GM23338 (cell line): ENCODE measurements around the gene MOK. TPM values are rescaled to one million over a fixed set of nuclear protein-coding genes. Genes with fewer than 3 reads are reported as not detected.

ENCODE experiments used
- ATAC-seq: fragments of 200-7000 bp; cut with Tn5 transposase; 3 replicates; pipeline ENCODE4 v1.9.1; 2020
- DNase-seq: peaks from one replicate; pipeline ENCODE4 v3.0.0-alpha.2; 2015; ENCODE audit warnings: low spot score
- H2AFZ ChIP-seq: fragments of 200-600 bp; sonication (generic); 2 replicates; pipeline ENCODE4 v1.8.0; 2016; ENCODE audit warnings: antibody characterized with exemption, mild to moderate bottlenecking, moderate library complexity
- H3F3A ChIP-seq: fragments of 200-600 bp; sonication (generic); replicated peaks from 2 replicates; pipeline ENCODE4 v1.8.0; 2017; ENCODE audit warnings: antibody characterized with exemption, mixed run types, low read depth
- H3K27ac ChIP-seq: fragments of 200-600 bp; sonication (generic); 2 replicates; pipeline ENCODE4 v1.6.1; 2016; ENCODE audit warnings: low read depth
- H3K27me3 ChIP-seq: fragments of 200-600 bp; sonication (generic); 2 replicates; pipeline ENCODE4 v1.8.0; 2016; ENCODE audit warnings: mild to moderate bottlenecking, mixed run types, moderate library complexity; ENCODE audit not compliant: insufficient read depth
- H3K36me3 ChIP-seq: fragments of 200-600 bp; sonication (generic); 2 replicates; pipeline ENCODE4 v1.8.0; 2016; ENCODE audit warnings: mild to moderate bottlenecking; ENCODE audit not compliant: insufficient read depth
- H3K4me1 ChIP-seq: fragments of 200-600 bp; sonication (generic); 2 replicates; pipeline ENCODE4 v1.8.0; 2016; ENCODE audit warnings: mild to moderate bottlenecking, moderate library complexity; ENCODE audit not compliant: insufficient read depth
- H3K4me2 ChIP-seq: fragments of 200-600 bp; sonication (generic); 2 replicates; pipeline ENCODE4 v1.7.1; 2017; ENCODE audit warnings: mixed run types
- H3K4me3 ChIP-seq: fragments of 200-600 bp; sonication (generic); 2 replicates; pipeline ENCODE4 v1.6.1; 2016; ENCODE audit warnings: mixed run types
- H3K79me2 ChIP-seq: fragments of 200-600 bp; sonication (generic); replicated peaks from 2 replicates; pipeline ENCODE4 v1.8.0; 2017; ENCODE audit warnings: mild to moderate bottlenecking; ENCODE audit not compliant: insufficient read depth
- H3K9me2 ChIP-seq: fragments of 200-600 bp; sonication (generic); 2 replicates; pipeline ENCODE4 v1.8.0; 2017; ENCODE audit not compliant: insufficient read depth
- H4K20me1 ChIP-seq: fragments of 200-600 bp; sonication (generic); replicated peaks from 2 replicates; pipeline ENCODE4 v1.8.0; 2017; ENCODE audit warnings: mild to moderate bottlenecking; ENCODE audit not compliant: insufficient read depth
- H3K27ac Mint-ChIP-seq: 2 replicates; pipeline ENCODE4 v1.8.0; 2020; ENCODE audit warnings: inconsistent platforms, mild to moderate bottlenecking, moderate library complexity, mixed read lengths
- H3K27me3 Mint-ChIP-seq: 3 replicates; pipeline ENCODE4 v1.8.0; 2022; ENCODE audit warnings: low read depth, mild to moderate bottlenecking, moderate library complexity, mixed read lengths, inconsistent platforms; ENCODE audit not compliant: insufficient read depth, poor library complexity
- H3K36me3 Mint-ChIP-seq: 3 replicates; pipeline ENCODE4 v1.8.0; 2021; ENCODE audit warnings: low read depth, mild to moderate bottlenecking, inconsistent platforms, moderate library complexity, mixed read lengths
- H3K4me1 Mint-ChIP-seq: 3 replicates; pipeline ENCODE4 v1.8.0; 2020; ENCODE audit warnings: mild to moderate bottlenecking, inconsistent platforms, mixed read lengths
- H3K4me3 Mint-ChIP-seq: 3 replicates; pipeline ENCODE4 v1.8.0; 2021; ENCODE audit warnings: moderate library complexity, mild to moderate bottlenecking, inconsistent platforms, mixed read lengths
- H3K9me3 Mint-ChIP-seq: 3 replicates; pipeline ENCODE4 v1.8.0; 2020; ENCODE audit warnings: moderate library complexity, mild to moderate bottlenecking, inconsistent platforms, mixed read lengths
- EZH2 ChIP-seq: fragments of 200-600 bp; sonication (generic); IDR thresholded peaks from one replicate; pipeline ENCODE4 v1.8.0; 2017; ENCODE audit warnings: antibody characterized with exemption, mild to moderate bottlenecking, low read depth; ENCODE audit not compliant: unreplicated experiment
- EZH2phosphoT487 ChIP-seq: fragments of 200-600 bp; sonication (generic); IDR thresholded peaks from one replicate; pipeline ENCODE4 v1.8.1; 2018; ENCODE audit warnings: antibody characterized with exemption; ENCODE audit not compliant: unreplicated experiment
- JUNB ChIP-seq: IDR thresholded peaks from one replicate; pipeline ENCODE4 v1.6.1; 2016; ENCODE audit warnings: antibody characterized with exemption; ENCODE audit not compliant: unreplicated experiment
- POLR2AphosphoS5 ChIP-seq: IDR thresholded peaks from 2 replicates; pipeline ENCODE4 v1.6.1; 2016; ENCODE audit warnings: antibody characterized with exemption, low read depth
- REST ChIP-seq: IDR thresholded peaks from one replicate; pipeline ENCODE4 v1.6.1; 2018; ENCODE audit warnings: antibody characterized with exemption; ENCODE audit not compliant: unreplicated experiment
- polyA plus RNA-seq: library from polyadenylated mRNA; unstranded; fragments of >200 nt; fragmentation: Nextera tagmentation; extraction: Ambion mirVana; gene quantifications from 2 replicates; pipeline ENCODE4 v1.2.1, GENCODE V29; 2016
- total RNA-seq: library from RNA; depleted of rRNA; stranded (reverse); fragments of >200 nt; shearing (Covaris generic); gene quantifications from 2 replicates; pipeline ENCODE4 v1.2.3, GENCODE V29; 2014
- TF ChIP-seq, protein P1 (sequence below): IDR thresholded peaks from 2 replicates; pipeline ENCODE4 v1.6.1; 2016; ENCODE audit warnings: antibody characterized with exemption
- TF ChIP-seq, protein P2 (sequence below): fragments of 250-450 bp; sonication (Bioruptor Pico); IDR thresholded peaks from 2 replicates; pipeline ENCODE4 v1.5.0; 2020; ENCODE audit warnings: mild to moderate bottlenecking, moderate library complexity

MOK gene
- total and polyA plus RNA-seq, 2 experiments from 2014 or later, result 3.1 TPM

- Mint-ChIP-seq H3K4me1 (peaks cover 5% of the 10 kb centered on the region; the same call in 2 of the 3 replicates), H3K4me3 (no peak overlapping the region), H3K9me3 (no peaks in the 10 kb centered on the region; the same call in 2 of the 3 replicates), H3K36me3 (no peaks in the 10 kb centered on the region; the same call in 2 of the 3 replicates), H3K27ac (no peak overlapping the region), H3K27me3 (peaks cover 1% of the 10 kb centered on the region)
- no peaks in the 10 kb centered on the region for H3K27me3 ChIP-seq
- H3K4me3 ChIP-seq, result no peak overlapping the region
- no peaks in the 10 kb centered on the region for H3K4me1 ChIP-seq
- TF ChIP-seq, protein P1, sequence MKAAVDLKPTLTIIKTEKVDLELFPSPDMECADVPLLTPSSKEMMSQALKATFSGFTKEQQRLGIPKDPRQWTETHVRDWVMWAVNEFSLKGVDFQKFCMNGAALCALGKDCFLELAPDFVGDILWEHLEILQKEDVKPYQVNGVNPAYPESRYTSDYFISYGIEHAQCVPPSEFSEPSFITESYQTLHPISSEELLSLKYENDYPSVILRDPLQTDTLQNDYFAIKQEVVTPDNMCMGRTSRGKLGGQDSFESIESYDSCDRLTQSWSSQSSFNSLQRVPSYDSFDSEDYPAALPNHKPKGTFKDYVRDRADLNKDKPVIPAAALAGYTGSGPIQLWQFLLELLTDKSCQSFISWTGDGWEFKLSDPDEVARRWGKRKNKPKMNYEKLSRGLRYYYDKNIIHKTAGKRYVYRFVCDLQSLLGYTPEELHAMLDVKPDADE, result no peak
- TF ChIP-seq JUNB (no peak), EZH2phosphoT487 (no peak)
- TF ChIP-seq, protein P2, sequence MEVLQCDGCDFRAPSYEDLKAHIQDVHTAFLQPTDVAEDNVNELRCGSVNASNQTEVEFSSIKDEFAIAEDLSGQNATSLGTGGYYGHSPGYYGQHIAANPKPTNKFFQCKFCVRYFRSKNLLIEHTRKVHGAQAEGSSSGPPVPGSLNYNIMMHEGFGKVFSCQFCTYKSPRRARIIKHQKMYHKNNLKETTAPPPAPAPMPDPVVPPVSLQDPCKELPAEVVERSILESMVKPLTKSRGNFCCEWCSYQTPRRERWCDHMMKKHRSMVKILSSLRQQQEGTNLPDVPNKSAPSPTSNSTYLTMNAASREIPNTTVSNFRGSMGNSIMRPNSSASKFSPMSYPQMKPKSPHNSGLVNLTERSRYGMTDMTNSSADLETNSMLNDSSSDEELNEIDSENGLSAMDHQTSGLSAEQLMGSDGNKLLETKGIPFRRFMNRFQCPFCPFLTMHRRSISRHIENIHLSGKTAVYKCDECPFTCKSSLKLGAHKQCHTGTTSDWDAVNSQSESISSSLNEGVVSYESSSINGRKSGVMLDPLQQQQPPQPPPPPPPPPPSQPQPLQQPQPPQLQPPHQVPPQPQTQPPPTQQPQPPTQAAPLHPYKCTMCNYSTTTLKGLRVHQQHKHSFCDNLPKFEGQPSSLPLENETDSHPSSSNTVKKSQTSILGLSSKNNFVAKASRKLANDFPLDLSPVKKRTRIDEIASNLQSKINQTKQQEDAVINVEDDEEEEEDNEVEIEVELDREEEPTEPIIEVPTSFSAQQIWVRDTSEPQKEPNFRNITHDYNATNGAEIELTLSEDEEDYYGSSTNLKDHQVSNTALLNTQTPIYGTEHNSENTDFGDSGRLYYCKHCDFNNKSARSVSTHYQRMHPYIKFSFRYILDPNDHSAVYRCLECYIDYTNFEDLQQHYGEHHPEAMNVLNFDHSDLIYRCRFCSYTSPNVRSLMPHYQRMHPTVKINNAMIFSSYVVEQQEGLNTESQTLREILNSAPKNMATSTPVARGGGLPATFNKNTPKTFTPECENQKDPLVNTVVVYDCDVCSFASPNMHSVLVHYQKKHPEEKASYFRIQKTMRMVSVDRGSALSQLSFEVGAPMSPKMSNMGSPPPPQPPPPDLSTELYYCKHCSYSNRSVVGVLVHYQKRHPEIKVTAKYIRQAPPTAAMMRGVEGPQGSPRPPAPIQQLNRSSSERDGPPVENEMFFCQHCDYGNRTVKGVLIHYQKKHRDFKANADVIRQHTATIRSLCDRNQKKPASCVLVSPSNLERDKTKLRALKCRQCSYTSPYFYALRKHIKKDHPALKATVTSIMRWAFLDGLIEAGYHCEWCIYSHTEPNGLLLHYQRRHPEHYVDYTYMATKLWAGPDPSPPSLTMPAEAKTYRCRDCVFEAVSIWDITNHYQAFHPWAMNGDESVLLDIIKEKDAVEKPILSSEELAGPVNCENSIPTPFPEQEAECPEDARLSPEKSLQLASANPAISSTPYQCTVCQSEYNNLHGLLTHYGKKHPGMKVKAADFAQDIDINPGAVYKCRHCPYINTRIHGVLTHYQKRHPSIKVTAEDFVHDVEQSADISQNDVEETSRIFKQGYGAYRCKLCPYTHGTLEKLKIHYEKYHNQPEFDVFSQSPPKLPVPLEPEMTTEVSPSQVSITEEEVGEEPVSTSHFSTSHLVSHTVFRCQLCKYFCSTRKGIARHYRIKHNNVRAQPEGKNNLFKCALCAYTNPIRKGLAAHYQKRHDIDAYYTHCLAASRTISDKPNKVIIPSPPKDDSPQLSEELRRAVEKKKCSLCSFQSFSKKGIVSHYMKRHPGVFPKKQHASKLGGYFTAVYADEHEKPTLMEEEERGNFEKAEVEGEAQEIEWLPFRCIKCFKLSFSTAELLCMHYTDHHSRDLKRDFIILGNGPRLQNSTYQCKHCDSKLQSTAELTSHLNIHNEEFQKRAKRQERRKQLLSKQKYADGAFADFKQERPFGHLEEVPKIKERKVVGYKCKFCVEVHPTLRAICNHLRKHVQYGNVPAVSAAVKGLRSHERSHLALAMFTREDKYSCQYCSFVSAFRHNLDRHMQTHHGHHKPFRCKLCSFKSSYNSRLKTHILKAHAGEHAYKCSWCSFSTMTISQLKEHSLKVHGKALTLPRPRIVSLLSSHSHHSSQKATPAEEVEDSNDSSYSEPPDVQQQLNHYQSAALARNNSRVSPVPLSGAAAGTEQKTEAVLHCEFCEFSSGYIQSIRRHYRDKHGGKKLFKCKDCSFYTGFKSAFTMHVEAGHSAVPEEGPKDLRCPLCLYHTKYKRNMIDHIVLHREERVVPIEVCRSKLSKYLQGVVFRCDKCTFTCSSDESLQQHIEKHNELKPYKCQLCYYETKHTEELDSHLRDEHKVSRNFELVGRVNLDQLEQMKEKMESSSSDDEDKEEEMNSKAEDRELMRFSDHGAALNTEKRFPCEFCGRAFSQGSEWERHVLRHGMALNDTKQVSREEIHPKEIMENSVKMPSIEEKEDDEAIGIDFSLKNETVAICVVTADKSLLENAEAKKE (CRISPR knock-in tag), result no peak
- H3K9me2 ChIP-seq, result no peaks in the 10 kb centered on the region
- DNase-seq, result no peak
- no peaks in the 10 kb centered on the region for H3K79me2 ChIP-seq
- H3F3A ChIP-seq, result no peaks in the 10 kb centered on the region
- H2AFZ ChIP-seq, result no peak overlapping the region
- H3K4me2 ChIP-seq, result no peak overlapping the region
- H4K20me1 ChIP-seq, result no peaks in the 10 kb centered on the region
- H3K36me3 ChIP-seq, result no peaks in the 10 kb centered on the region
- H3K27ac ChIP-seq, result no peak overlapping the region
- no peak for ATAC-seq
These were observed 46.8 kb downstream of the MOK start for GRCh38 chr14:102258136-102258535.

- Histone ChIP-seq H3F3A (no peaks in the 10 kb centered on the region), H3K4me2 (no peak overlapping the region), H3K79me2 (no peaks in the 10 kb centered on the region), H3K27me3 (no peaks in the 10 kb centered on the region), H3K9me2 (no peaks in the 10 kb centered on the region), H2AFZ (no peak overlapping the region), H3K4me1 (no peaks in the 10 kb centered on the region), H3K36me3 (no peaks in the 10 kb centered on the region), H3K4me3 (no peak overlapping the region), H4K20me1 (no peaks in the 10 kb centered on the region), H3K27ac (no peak overlapping the region)
- Mint-ChIP-seq H3K9me3 (no peaks in the 10 kb centered on the region), H3K36me3 (no peaks in the 10 kb centered on the region; the same call in 2 of the 3 replicates), H3K4me3 (no peak overlapping the region), H3K27me3 (peaks cover 1% of the 10 kb centered on the region), H3K4me1 (no peaks in the 10 kb centered on the region), H3K27ac (no peak overlapping the region)
- DNase-seq, result no peak
- no peak for ATAC-seq
- TF ChIP-seq EZH2 (no peak), POLR2AphosphoS5 (no peak), REST (no peak)
- TF ChIP-seq, protein P1, result no peak
These were observed 48.2 kb downstream of the MOK start for GRCh38 chr14:102256716-102257115.
